ENCODE measurements around the gene ADD1.

Gene ADD1

GRCh38 chr4:2822461-2823300 lies 21.0 kb upstream of the ADD1 start:
- DNase-seq: no peak

- DNase-seq: no peak
Measured at GRCh38 chr4:2823301-2823670, 20.4 kb upstream of the ADD1 start.

- DNase-seq: no peak
Measured at GRCh38 chr4:2823671-2824328, 19.8 kb upstream of the ADD1 start.

GRCh38 chr4:2824329-2824835 lies 19.3 kb upstream of the ADD1 start:
- no peak for DNase-seq

GRCh38 chr4:2824836-2825381 lies 18.7 kb upstream of the ADD1 start:
- DNase-seq: no peak

GRCh38 chr4:2825740-2826139 lies 17.9 kb upstream of the ADD1 start:
- DNase-seq: peak; percentile 8

- DNase-seq: no peak
Measured at GRCh38 chr4:2827071-2827873, 16.4 kb upstream of the ADD1 start.

- no peak for DNase-seq
Measured at GRCh38 chr4:2827874-2828751, 15.5 kb upstream of the ADD1 start.

- DNase-seq: no peak
Measured at GRCh38 chr4:2828758-2829181, 14.9 kb upstream of the ADD1 start.

- no peak for DNase-seq
Measured at GRCh38 chr4:2829321-2829932, 14.2 kb upstream of the ADD1 start.

- no peak for DNase-seq
Measured at GRCh38 chr4:2829933-2830451, 13.7 kb upstream of the ADD1 start.

GRCh38 chr4:2830632-2831610 lies 12.7 kb upstream of the ADD1 start:
- DNase-seq: no peak

GRCh38 chr4:2831611-2832308 lies 11.9 kb upstream of the ADD1 start:
- DNase-seq: no peak

- DNase-seq: no peak
Measured at GRCh38 chr4:2832309-2832980, 11.2 kb upstream of the ADD1 start.

- no peak for DNase-seq
Measured at GRCh38 chr4:2832981-2833670, 10.5 kb upstream of the ADD1 start.

GRCh38 chr4:2833671-2834000 lies 10.0 kb upstream of the ADD1 start:
- no peak for DNase-seq

- no peak for DNase-seq
Measured at GRCh38 chr4:2834001-2834921, 9.4 kb upstream of the ADD1 start.

Measured in midbrain (tissue), 1 donor.